Panc1 (cell line): ENCODE data around the gene MGAT1. TPM values are rescaled to one million over a fixed set of nuclear protein-coding genes. Genes with fewer than 3 reads are reported as not detected.
A peak's percentile ranks its signal among the peaks of the same experiment; 100 is the strongest.

Source experiments
- ATAC-seq: fragments of 200-7000 bp; cut with Tn5 transposase; 2 replicates; pipeline ENCODE4 v1.9.1; 2020; ENCODE audit warnings: mild to moderate bottlenecking, moderate library complexity
- BruUV-seq: library from RNA; stranded (reverse); fragments of 400-500 nt; replicated peaks from 2 replicates; lab custom pipeline; 2021; lab: Mats Ljungman, UMichigan
- CTCF ChIA-PET: fragments of 300-600 bp; sonication (Branson Sonifier 250); formaldehyde crosslinking; loops from one replicate; lab custom pipeline; 2022; ENCODE audit warnings: antibody characterized with exemption; lab: Charles Lee
- POLR2A ChIA-PET: fragments of 300-600 bp; sonication (Branson Sonifier 250); formaldehyde crosslinking; loops from one replicate; lab custom pipeline; 2022; ENCODE audit warnings: antibody characterized with exemption; lab: Charles Lee
- DNase-seq: peaks from one replicate; pipeline ENCODE4 v3.0.0-alpha.2; 2010; ENCODE audit warnings: low read depth, low spot score
- H3K27ac ChIP-seq: 2 replicates; pipeline ENCODE4 v1.5.1; 2011; ENCODE audit warnings: mild to moderate bottlenecking, low read length, inconsistent platforms
- H3K27me3 ChIP-seq: fragments of 200-500 bp; sonication (Bioruptor generic); 2 replicates; pipeline ENCODE4 v1.6.0; 2014; ENCODE audit warnings: low read length, inconsistent platforms; ENCODE audit not compliant: control insufficient read depth, insufficient read depth
- H3K36me3 ChIP-seq: fragments of 200-500 bp; sonication (Bioruptor generic); 2 replicates; pipeline ENCODE4 v1.5.1; 2014; ENCODE audit warnings: inconsistent platforms, mild to moderate bottlenecking, low read length, moderate library complexity; ENCODE audit not compliant: control insufficient read depth, insufficient read depth
- H3K4me1 ChIP-seq: 2 replicates; pipeline ENCODE4 v1.5.1; 2011; ENCODE audit warnings: inconsistent platforms, mild to moderate bottlenecking, low read length, moderate library complexity; ENCODE audit not compliant: control insufficient read depth, insufficient read depth
- H3K4me3 ChIP-seq, 2 experiments: 2 replicates each; pipeline ENCODE4 v1.5.1; 2011 to 2012; ENCODE audit warnings: low read depth in 2 of 2, low read length in 2 of 2, mild to moderate bottlenecking in 2 of 2, inconsistent platforms in 1 of 2, moderate library complexity in 1 of 2
- H3K9me3 ChIP-seq: fragments of 200-500 bp; sonication (Bioruptor generic); 2 replicates; pipeline ENCODE4 v1.5.1; 2014; ENCODE audit warnings: low read depth, mild to moderate bottlenecking, inconsistent platforms, low read length, moderate library complexity; ENCODE audit not compliant: control insufficient read depth, insufficient read depth
- CTCF ChIP-seq: fragments of 450-650 bp; IDR thresholded peaks from 2 replicates; pipeline ENCODE4 v1.5.1; 2017; ENCODE audit warnings: mild to moderate bottlenecking
- POLR2AphosphoS5 ChIP-seq: IDR thresholded peaks from 2 replicates; pipeline ENCODE4 v1.6.1; 2012; ENCODE audit warnings: mild to moderate bottlenecking, low read depth, low read length, moderate library complexity
- REST ChIP-seq, 2 experiments: IDR thresholded peaks; 2 replicates each; pipeline ENCODE4 v1.6.1; 2011 to 2012; ENCODE audit warnings: low read depth in 2 of 2, control low read depth in 1 of 2, low read length in 1 of 2, mild to moderate bottlenecking in 1 of 2, moderate library complexity in 1 of 2; ENCODE audit not compliant: insufficient read depth in 1 of 2
- SIN3A ChIP-seq: IDR thresholded peaks from 2 replicates; pipeline ENCODE4 v1.6.1; 2012; ENCODE audit warnings: low read depth, mild to moderate bottlenecking, low read length, moderate library complexity, borderline replicate concordance; ENCODE audit not compliant: insufficient read depth
- TCF7L2 ChIP-seq: IDR thresholded peaks from 2 replicates; pipeline ENCODE4 v1.6.1; 2011; ENCODE audit warnings: mild to moderate bottlenecking, low read depth, low read length, inconsistent platforms
- in situ Hi-C: cut with HindIII; loops from 2 replicates; pipeline ENCODE4 v1.10.0; 2016; ENCODE audit warnings: low sequenced_read_pairs, low pct_unique_long_range_greater_than_20kb
- intact Hi-C: fragments of 100-400 bp; cut with micrococcal nuclease; formaldehyde crosslinking; loops from one replicate; pipeline ENCODE4 v1.10.0; 2022; ENCODE audit not compliant: unreplicated experiment
- total RNA-seq: library from RNA; stranded (reverse); gene quantifications from one replicate; pipeline ENCODE4 v1.2.1, GENCODE V29; 2021; ENCODE audit not compliant: unreplicated experiment

MGAT1 gene
- total RNA-seq, 1 experiment from 2014 or later: 113 TPM

- intact Hi-C loops: loop anchor here (5.0 kb wide), 1 partner anchor 73 kb away; no protein-coding TSS in a partner anchor
- Histone ChIP-seq H3K27me3 (no peaks in the 10 kb centered on the region), H3K9me3 (no peaks in the 10 kb centered on the region), H3K4me1 (peaks cover 18% of the 10 kb centered on the region), H3K36me3 (no peaks in the 10 kb centered on the region), H3K4me3 (no peak overlapping the region), H3K27ac (no peak overlapping the region)
- DNase-seq (peak; percentile 45), ATAC-seq (peak; percentile 84)
- no TSS peak for BruUV-seq
- TF ChIP-seq CTCF (peak; percentile 94), POLR2AphosphoS5 (no peak)
- CTCF ChIA-PET: interaction anchor here (1.1 kb wide), 1 partner anchor 17 kb away, joined by 3 read pairs; the partner anchor contains the start of gene MGAT1
- POLR2A ChIA-PET: no interaction called here
- in situ Hi-C loops: no loop called here
Measured at GRCh38 chr5:180784497-180785097, 18.0 kb downstream of the MGAT1 start.

- no peak for DNase-seq
- Histone ChIP-seq H3K27me3 (no peaks in the 10 kb centered on the region), H3K36me3 (no peaks in the 10 kb centered on the region), H3K27ac (no peak overlapping the region), H3K9me3 (no peaks in the 10 kb centered on the region), H3K4me3 (no peak overlapping the region), H3K4me1 (peaks cover 18% of the 10 kb centered on the region)
- ATAC-seq: no peak
- ChIA-PET CTCF (no interaction called here), POLR2A (no interaction called here)
- intact Hi-C loops (no loop called here), in situ Hi-C loops (no loop called here)
- TF ChIP-seq POLR2AphosphoS5 (no peak), SIN3A (no peak), REST (IDR thresholded peaks at IDR 0.05; ENCODE audit: insufficient read depth in 1 of 2, low read depth in 2 of 2, low read length in 1 of 2) (no peak)
- BruUV-seq: no TSS peak
Measured at GRCh38 chr5:180783340-180784052, 19.1 kb downstream of the MGAT1 start.

- DNase-seq (no peak), ATAC-seq (no peak)
- Histone ChIP-seq H3K27ac (no peak overlapping the region), H3K9me3 (no peaks in the 10 kb centered on the region), H3K27me3 (no peaks in the 10 kb centered on the region), H3K4me1 (peaks cover 18% of the 10 kb centered on the region), H3K4me3 (no peak overlapping the region), H3K36me3 (no peaks in the 10 kb centered on the region)
- CTCF ChIA-PET: interaction anchor here (1.0 kb wide), 1 partner anchor 17 kb away, joined by 3 read pairs; no protein-coding TSS in a partner anchor
- in situ Hi-C loops: no loop called here
- no TSS peak for BruUV-seq
- POLR2A ChIA-PET: no interaction called here
- intact Hi-C loops: no loop called here
- TF ChIP-seq CTCF: no peak
- TF ChIP-seq TCF7L2: no peak
- TF ChIP-seq SIN3A: no peak
- no peak for TF ChIP-seq REST (IDR thresholded peaks at IDR 0.05; ENCODE audit: insufficient read depth in 1 of 2, low read depth in 2 of 2, low read length in 1 of 2)
- TF ChIP-seq POLR2AphosphoS5: no peak
Measured at GRCh38 chr5:180782748-180783147, 19.9 kb downstream of the MGAT1 start.
